Liver (tissue), 3 donors: Measurements from ENCODE around the gene TTLL3.

Experiments used
- ATF3 ChIP-seq: IDR thresholded peaks from 2 replicates; pipeline ENCODE4 v1.6.1; 2016; ENCODE audit warnings: antibody characterized with exemption
- CTCF ChIP-seq: fragments of 150-350 bp; IDR thresholded peaks from 2 replicates; pipeline ENCODE4 v1.5.1; 2017; ENCODE audit warnings: improper control_type of control experiment, low read depth, low read length; ENCODE audit not compliant: missing input control
- EGR1 ChIP-seq, 2 donors: IDR thresholded peaks; 2 replicates each; pipeline ENCODE4 v1.6.1; 2016 to 2018; ENCODE audit warnings: antibody characterized with exemption in 2 of 2, low read depth in 2 of 2
- FOXA1 ChIP-seq: IDR thresholded peaks from 2 replicates; pipeline ENCODE4 v1.6.1; 2016; ENCODE audit warnings: antibody characterized with exemption
- GABPA ChIP-seq, 2 donors: IDR thresholded peaks in 1 of 2; conservative IDR thresholded peaks in 1 of 2; 2 replicates each; pipeline ENCODE4 v1.6.1; 2016; ENCODE audit warnings: antibody characterized with exemption in 2 of 2, mild to moderate bottlenecking in 1 of 2, moderate library complexity in 1 of 2
- JUND ChIP-seq, 2 donors: IDR thresholded peaks; 2 replicates each; pipeline ENCODE4 v1.6.1; 2016; ENCODE audit warnings: antibody characterized with exemption in 2 of 2
- MAX ChIP-seq: IDR thresholded peaks from 2 replicates; pipeline ENCODE4 v1.6.1; 2016; ENCODE audit warnings: antibody characterized with exemption
- RAD21 ChIP-seq, 2 donors: IDR thresholded peaks; 2 replicates each; pipeline ENCODE4 v1.6.1; 2016; ENCODE audit warnings: antibody characterized with exemption in 2 of 2, mild to moderate bottlenecking in 2 of 2
- REST ChIP-seq: IDR thresholded peaks from 2 replicates; pipeline ENCODE4 v1.6.1; 2016; ENCODE audit warnings: antibody characterized with exemption, mild to moderate bottlenecking
- RXRA ChIP-seq, 2 donors: IDR thresholded peaks; 2 replicates each; pipeline ENCODE4 v1.6.1; 2017 to 2018; ENCODE audit warnings: antibody characterized with exemption in 2 of 2, mild to moderate bottlenecking in 1 of 2
- SP1 ChIP-seq: IDR thresholded peaks from 2 replicates; pipeline ENCODE4 v1.6.1; 2018; ENCODE audit warnings: antibody characterized with exemption, mild to moderate bottlenecking
- TAF1 ChIP-seq: conservative IDR thresholded peaks from 2 replicates; pipeline ENCODE4 v1.6.1; 2016; ENCODE audit warnings: antibody characterized with exemption, mild to moderate bottlenecking
- YY1 ChIP-seq: IDR thresholded peaks from 2 replicates; pipeline ENCODE4 v1.6.1; 2016; ENCODE audit warnings: antibody characterized with exemption, mild to moderate bottlenecking
- ZBTB33 ChIP-seq: IDR thresholded peaks from 2 replicates; pipeline ENCODE4 v1.6.1; 2016; ENCODE audit warnings: antibody characterized with exemption
- donor health status: healthy.
- donor health status: healthy.

- TF ChIP-seq CTCF (no peak), GABPA (IDR thresholded peaks at IDR 0.05 in 1 of 2, conservative IDR thresholded peaks at IDR 0.05 in 1 of 2) (no peak), MAX (no peak), RAD21 (IDR thresholded peaks at IDR 0.05) (no peak), YY1 (no peak), ZBTB33 (no peak), ATF3 (no peak), FOXA1 (no peak), RXRA (IDR thresholded peaks at IDR 0.05) (no peak), TAF1 (no peak), JUND (IDR thresholded peaks at IDR 0.05) (no peak), REST (no peak), SP1 (no peak), EGR1 (IDR thresholded peaks at IDR 0.05; ENCODE audit: low read depth in 2 of 2) (no peak)
Measured at GRCh38 chr3:9846231-9846630, 36.2 kb downstream of the TTLL3 start.
